ENCODE data around the gene MPP1.
A peak's percentile ranks its signal among the peaks of the same experiment; 100 is the strongest.

MPP1 gene

DNA sequence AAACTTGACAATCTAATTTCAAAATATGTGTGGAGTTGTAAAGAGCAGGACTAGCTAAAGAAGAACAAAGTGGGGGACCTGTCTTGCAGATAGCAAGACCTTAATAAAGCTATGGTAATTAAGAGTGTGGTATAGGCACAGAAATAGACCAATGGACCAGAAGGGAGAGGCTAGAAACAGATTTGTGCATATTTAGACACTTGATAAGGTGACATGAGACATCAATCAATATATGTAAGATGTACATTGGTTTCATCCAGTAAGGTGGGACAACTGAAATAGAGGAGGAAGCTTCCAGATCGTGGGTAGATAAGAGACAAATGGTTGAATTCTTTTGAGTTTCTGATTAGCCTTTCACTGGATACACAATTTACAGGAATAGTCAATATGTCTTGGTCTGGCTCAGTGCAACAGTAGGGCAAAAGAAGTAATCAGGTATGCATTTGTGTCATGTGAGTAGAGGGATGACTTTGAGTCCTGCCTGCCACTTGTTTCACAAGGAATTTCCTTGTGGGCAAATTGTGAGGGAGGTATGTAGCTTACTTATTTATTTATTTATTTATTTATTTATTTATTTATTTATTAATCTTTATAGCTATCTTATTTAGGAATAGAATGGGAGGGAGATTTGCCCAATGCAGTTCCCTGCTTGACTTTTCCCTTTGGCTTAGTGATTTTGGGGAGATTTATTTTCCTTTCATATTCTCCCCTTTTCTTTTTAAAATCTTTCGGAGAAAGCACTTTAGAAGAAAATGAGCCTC lies 7.2 kb upstream of the MPP1 start:
- no peak for DNase-seq

GRCh38 chrX:154809939-154810665 lies 4.8 kb upstream of the MPP1 start:
- DNase-seq: no peak

DNA sequence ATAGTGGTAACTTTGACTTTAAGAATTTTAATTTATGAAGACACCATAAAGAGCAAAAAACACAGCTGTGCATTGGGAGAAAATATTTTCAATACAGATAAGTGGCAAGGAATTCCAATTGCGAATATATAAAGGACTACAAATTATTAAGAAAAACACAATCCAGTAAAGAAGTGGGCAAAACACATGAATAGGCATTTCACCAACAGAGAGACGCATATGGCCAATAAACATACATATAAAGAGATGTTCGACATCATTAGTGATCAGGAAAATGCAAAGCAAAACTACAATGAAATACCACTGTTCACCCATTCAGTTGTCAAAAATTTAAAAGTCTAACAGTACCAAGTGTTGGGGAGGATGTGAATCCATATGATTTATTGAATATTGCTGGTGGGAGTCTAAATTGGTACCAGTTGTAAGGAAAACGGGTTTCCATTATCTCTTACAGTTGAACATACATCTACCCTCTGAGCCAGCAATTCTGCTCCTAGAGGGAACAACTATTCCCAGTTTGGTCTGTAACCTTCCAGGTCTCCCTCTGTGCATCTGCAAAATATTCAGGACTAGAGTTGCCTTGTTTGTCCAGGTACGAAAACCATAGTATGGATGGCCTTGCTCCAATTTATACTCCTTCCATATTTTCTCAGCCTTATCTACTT lies 1.7 kb upstream of the MPP1 start:
- no peak for DNase-seq

DNA sequence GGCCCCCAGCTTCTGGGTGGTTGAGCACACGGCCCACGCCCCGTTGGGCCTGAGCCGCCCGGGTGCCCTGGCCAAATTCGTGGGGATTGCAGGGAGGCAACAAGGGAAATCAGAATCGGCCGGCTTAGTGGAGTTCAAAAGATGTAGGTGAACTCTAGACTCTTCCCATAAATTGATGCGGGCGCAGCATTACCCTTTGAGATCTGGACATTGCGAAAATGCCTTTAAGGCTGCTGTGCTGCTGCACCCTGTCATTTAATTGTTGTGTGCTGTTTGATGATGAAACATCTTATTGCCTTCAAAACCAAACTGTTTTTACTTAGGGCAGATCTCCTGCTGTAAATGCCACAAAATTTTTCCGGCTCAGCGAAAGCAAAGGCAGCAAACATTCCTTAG lies 409 bp upstream of the MPP1 start:
- DNase-seq: no peak

DNA sequence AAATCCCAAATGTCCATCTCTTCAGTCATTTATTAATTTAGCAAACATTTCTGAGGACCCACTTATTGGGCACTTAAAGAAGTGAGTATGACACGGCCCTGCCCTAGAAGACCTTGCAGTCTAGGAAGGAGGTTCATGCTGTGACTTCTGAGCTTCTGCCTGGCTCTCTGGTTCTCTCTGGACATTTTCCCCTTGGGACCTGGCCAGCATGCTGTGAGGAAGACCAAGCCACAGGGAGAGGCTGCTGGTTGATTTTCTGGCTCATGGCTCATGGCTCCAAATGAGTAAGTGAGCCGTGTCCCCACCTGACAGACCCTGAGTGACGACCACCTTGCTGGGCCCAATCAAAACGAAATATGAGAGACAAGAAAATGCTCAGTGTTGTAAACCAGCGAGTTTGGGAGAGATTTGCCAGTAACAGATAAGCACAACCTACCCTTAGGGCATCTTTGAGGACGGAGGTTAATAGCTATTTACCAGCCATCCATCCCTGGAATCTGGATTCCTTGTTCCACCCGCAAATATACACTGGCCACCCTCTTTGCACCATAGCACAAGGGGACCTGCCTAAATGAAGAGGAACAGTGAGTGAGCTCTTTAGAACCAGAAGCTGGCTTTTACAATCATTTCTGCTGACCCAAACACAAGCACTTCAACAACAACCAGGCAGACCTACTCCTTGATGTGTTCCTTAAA lies 876 bp downstream of the MPP1 start:
- peak; percentile 3 for DNase-seq

DNA sequence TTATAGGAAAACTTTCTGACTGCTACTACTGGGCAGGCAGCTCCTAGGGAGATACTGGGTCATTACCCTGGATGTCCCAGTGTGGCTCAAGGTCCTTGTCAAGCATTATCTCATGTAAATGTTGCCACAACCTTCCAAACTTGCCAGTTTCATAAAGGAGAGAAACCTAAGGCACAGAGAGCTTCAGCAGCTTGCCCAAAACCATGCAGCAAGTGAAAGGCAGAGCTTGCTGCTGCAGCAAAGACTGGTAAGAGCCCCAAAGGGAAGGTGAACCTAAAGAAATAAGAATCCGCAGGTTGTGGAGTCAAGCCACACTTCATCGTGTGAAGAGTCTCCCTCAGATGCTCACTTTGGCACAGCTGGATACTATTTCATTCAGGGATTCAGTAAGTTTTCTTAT lies 2.3 kb downstream of the MPP1 start:
- DNase-seq: no peak

DNA sequence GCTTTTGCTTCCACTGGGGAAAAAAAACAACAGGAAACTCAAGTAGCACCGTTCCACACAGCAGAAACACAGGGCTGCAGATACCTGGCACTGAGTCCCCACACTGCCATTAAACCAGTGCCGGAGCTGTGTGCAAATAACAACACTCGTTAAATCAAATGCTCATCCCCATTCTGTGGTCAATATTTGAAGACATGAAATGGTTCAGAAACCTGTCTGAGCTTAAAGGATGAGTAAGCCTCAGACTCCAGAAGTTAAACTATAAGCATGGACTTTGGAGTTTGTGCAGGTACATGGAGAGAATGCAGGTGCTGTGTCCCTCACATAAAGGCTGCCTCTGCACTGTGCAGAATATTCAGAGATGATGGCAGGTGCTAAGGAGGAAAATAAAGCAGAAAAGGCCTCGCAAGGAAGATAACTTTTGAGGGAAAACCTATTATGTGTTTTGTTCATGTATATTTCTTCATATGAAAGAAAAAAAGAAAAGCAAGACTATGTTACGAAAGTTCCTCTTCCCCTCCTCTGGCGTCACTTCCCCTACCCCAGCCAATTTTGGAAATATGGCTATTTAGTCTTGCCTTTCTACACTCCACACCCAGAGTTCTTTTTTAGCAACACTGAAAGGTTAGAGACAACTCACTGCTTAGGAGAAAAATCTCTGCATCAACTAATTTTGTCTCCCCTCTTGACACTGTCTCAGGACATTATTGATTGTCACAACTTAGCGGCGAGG lies 4.6 kb downstream of the MPP1 start:
- DNase-seq: peak; percentile 31

- peak; percentile 91 for DNase-seq
Measured at GRCh38 chrX:154799556-154800348, 5.5 kb downstream of the MPP1 start.

GRCh38 chrX:154797006-154797405 lies 8.3 kb downstream of the MPP1 start:
- DNase-seq: no peak

GRCh38 chrX:154795016-154795415 lies 10.3 kb downstream of the MPP1 start:
- DNase-seq: no peak

GRCh38 chrX:154793084-154793795 lies 12.0 kb downstream of the MPP1 start:
- peak; percentile 6 for DNase-seq

DNA sequence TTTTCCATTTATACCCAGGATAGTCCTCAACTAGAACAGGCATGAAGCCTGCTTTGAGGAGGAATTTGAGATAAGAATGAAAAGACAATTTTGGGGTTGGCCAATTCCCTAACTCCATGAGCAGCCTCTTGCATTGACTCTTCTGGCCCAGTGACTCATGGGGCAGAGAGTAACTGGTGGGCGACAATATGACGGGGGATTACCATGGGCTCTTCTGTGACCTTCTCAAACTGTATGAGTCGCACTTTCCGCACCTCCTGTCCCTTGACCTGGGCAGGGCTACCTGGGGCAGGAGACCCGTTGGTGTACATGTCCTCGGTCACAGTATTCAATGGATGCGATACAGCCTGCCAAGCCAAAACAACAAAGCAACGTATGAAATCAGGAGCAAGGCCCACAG lies 13.3 kb downstream of the MPP1 start:
- no peak for DNase-seq

- DNase-seq: no peak
Measured at GRCh38 chrX:154791467-154791866, 13.8 kb downstream of the MPP1 start.

DNA sequence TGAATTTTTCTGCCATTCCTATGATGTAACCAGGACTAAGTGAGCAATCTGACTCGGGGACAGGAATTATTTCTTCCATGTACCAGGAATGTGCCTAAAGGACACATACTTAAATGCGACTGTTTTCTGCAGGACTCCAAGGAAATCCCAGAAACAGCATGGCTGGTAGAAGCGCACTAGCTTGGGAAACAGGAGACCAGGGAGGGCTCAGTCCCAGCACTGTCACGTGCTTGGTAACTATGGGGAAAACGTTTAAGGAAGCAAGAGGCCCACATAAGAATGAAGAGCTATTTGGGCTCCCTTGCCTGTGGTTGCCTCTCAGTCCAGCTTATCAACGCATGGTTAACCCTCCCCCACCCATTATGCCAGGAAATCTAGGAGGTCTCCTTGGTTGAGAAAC lies 19.6 kb downstream of the MPP1 start:
- no peak for DNase-seq

- no peak for DNase-seq
Measured at GRCh38 chrX:154784149-154784995, 20.9 kb downstream of the MPP1 start.

GRCh38 chrX:154780968-154781367 lies 24.3 kb downstream of the MPP1 start:
- DNase-seq: no peak

DNA sequence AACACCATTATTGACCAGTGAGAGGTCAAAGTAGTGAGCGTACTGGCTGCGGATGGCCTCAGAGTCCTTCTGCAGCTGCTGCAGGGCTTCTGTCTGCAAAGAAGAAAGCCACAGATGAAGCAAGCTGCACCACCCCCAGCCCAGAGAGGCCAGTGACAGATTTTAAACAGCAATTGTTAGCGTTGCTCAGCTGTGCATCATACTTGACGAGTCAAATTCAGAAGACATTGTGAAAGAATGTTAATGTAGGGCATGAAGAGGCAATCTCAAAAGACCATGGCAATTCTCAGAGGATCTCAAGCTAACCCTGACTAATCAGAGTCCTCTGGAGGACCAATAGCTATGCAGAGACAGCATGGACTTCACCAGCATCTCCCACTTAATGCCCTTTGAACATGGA lies 26.0 kb downstream of the MPP1 start:
- DNase-seq: no peak

- no peak for DNase-seq
Measured at GRCh38 chrX:154776753-154777152, 28.5 kb downstream of the MPP1 start.

GRCh38 chrX:154775419-154776349 lies 29.6 kb downstream of the MPP1 start:
- no peak for DNase-seq

Data from NCI-H345 (cell line).